Measurements from ENCODE around the gene CDPF1.
"Not testable (repeated sequence)": the region's sequence is repeated elsewhere in the genome, so short reads cannot be mapped to it uniquely, and the experiment has no call there.

Gene CDPF1

DNA sequence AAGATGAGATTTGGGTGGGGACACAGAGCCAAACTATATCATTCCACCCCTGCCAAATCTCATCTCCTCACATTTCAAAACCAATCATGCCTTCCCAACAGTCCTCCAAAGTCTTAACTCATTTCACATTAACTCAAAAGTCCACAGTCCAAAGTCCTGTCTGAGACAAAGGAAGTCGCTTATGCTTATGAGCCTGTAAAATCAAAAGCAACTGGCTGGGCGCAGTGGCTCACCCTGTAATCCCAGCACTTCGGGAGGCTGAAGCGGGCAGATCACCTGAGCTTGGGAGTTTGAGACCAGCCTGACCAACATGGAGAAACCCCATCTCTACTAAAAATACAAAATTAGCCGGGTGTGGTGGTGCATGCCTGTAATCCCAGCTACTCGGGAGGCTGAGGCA, 14.4 kb upstream of the CDPF1 start:
- DNase-seq; in situ Hi-C loops (cut with MboI; ENCODE audit: low pct_unique_long_range_greater_than_20kb, low sequenced_read_pairs): not testable (repeated sequence)

DNA sequence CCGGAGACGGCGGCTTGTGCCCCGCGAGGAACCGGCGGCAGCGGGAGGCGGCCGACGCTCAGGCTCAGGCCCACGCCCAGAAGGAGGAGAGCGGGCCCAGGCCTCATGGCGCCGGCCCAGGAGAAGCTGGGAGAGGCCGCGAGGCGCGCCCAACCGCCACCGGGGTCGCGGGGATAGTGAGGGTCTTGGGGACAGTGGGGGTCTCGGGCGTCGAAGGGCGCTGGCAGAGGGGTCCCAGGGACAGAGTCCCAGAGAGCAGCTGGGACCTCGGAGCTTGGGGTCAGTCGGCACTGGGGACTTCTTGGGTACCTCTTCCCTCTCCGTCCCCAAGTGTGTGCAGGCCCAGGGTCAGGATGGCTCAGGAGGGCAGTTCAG, 13.1 kb upstream of the CDPF1 start, which contains the start of gene PKDREJ:
Gene PKDREJ (minus strand): TSS at position 128 of the 375 bp plus-strand sequence. CDS start 21 bp downstream, at position 107.
- DNase-seq: no peak
- in situ Hi-C loops (cut with MboI; ENCODE audit: low pct_unique_long_range_greater_than_20kb, low sequenced_read_pairs): no loop called here

- DNase-seq: no peak
- in situ Hi-C loops (cut with MboI; ENCODE audit: low pct_unique_long_range_greater_than_20kb, low sequenced_read_pairs): no loop called here
Observed at GRCh38 chr22:46262449-46263215, 12.5 kb upstream of the CDPF1 start.

DNA sequence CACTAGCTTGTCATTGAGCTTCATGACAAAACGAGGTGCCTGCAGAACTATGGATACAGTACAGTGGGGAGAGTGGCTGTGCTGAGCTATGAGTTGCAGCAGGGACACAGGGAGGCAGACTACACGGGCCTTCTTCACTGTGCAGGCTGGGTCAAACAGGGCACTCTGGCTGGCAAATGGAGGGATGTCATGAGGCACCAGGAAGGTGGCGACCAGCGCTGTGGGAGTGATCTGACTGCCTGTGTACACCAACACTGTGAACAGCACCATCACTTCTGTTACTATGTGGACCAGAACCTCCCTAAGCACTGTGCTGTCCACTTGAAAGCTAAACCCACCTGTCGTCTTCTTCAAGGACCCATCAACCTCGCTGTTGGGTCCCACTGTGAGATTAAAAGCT, 9.9 kb upstream of the CDPF1 start:
- DNase-seq: no peak
- in situ Hi-C loops (cut with MboI; ENCODE audit: low pct_unique_long_range_greater_than_20kb, low sequenced_read_pairs): no loop called here

- no peak for DNase-seq
- in situ Hi-C loops (cut with MboI; ENCODE audit: low pct_unique_long_range_greater_than_20kb, low sequenced_read_pairs): no loop called here
Observed at GRCh38 chr22:46259374-46259773, 9.3 kb upstream of the CDPF1 start.

GRCh38 chr22:46256358-46256958, 6.4 kb upstream of the CDPF1 start:
- in situ Hi-C loops (cut with MboI; ENCODE audit: low pct_unique_long_range_greater_than_20kb, low sequenced_read_pairs): no loop called here
- no peak for DNase-seq

DNA sequence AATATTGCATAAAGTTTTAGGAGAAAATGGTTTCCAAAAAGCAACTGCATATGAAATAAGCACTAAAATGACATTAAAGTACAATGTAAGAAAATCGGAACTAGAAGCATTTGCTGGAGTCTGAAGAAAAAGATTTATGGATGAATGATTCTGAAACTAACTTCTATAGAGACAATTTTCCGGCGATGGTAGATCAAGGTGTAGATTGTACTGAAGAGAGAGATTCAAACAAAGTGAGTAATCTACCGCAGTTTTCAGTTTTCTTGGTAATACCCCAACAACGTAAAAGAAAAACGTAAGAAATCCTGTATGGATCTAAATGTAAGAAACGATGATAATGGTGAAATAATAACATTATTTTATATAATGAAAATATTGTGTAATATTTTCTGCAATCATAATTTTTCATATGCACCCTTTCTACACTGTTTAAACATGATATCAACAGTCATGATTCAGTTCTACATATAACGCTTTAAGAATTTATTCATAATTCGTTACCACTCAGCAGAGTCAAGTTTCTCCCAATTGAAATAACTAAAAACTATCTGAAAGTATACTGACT, 1.8 kb upstream of the CDPF1 start:
- no peak for DNase-seq
- in situ Hi-C loops (cut with MboI; ENCODE audit: low pct_unique_long_range_greater_than_20kb, low sequenced_read_pairs): no loop called here

- in situ Hi-C loops (cut with MboI; ENCODE audit: low pct_unique_long_range_greater_than_20kb, low sequenced_read_pairs): no loop called here
Observed at GRCh38 chr22:46251266-46251665, 1.2 kb upstream of the CDPF1 start.

GRCh38 chr22:46250783-46251125, 661 bp upstream of the CDPF1 start:
- in situ Hi-C loops (cut with MboI; ENCODE audit: low pct_unique_long_range_greater_than_20kb, low sequenced_read_pairs): no loop called here
- no peak for DNase-seq

More at GRCh38 chr22:46251266-46251665, 1.2 kb upstream of the CDPF1 start:
- no peak for DNase-seq

DNA sequence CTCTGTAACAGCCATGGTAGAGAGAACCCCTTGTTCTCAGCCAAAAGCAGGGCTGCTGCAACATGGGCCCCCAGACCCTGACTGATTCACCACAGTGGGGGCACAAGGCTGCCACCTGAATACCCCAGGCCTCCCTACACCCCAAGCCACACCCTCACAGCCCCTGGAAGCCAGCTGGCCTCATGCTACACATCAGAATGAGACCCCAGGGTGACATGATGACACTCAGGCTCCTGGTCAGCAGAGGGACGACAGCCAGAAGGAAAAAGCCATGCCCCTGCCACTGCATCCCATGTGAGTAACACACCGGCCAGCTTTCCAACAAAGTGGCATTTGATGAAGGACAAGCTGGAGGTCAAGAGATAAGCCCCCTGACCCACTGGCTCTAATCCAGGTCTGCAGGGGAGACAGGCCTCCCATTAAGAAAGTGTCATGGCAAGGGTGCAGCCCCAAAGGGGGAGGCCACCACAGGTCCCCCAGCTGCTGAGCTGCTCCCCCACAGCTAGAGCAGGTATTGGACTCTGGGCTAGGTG, 2.6 kb downstream of the CDPF1 start:
- DNase-seq: no peak

DNA sequence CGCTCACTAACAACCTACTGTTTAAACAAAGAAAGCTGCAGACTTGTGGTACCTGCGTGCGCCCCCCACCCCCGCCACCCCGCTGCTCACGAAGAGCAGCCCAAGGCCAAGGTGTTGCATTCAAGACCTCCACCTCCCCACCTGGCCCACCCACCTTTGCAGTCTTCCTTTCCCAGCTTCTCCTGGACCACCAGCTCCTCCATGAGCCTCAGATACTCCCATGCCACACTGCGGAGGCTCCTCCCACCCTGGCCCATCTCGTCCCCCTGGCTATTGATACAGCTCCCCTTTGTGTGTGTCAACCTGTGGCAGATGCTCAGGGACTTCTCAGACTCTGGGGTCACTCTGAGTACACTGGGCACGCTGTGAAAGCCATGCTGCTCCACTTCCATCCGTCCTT, 3.9 kb downstream of the CDPF1 start:
- no peak for DNase-seq
- in situ Hi-C loops (cut with MboI; ENCODE audit: low pct_unique_long_range_greater_than_20kb, low sequenced_read_pairs): no loop called here

More for the DNA sequence above, 2.6 kb downstream of the CDPF1 start:
- in situ Hi-C loops (cut with MboI; ENCODE audit: low pct_unique_long_range_greater_than_20kb, low sequenced_read_pairs): no loop called here

DNA sequence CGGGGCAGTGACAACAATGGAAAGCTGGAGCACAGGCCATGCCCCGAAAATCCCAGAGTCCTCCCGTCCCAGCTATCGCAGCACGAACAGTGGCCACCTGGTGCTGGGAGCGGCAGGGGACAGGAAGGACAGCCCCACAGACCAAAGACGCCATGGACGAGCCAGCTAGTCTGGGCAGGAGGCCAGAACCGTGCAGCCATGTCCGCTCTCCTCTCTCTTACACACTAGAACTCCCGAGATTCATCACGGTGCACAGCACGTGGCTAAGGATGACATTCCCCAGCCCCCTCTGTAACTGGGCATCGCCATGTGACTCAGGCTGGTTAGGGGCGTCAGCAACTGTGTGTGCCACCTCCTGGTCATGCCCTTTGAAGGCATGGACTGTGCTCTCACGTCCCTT, 4.6 kb downstream of the CDPF1 start:
- no peak for DNase-seq
- in situ Hi-C loops (cut with MboI; ENCODE audit: low pct_unique_long_range_greater_than_20kb, low sequenced_read_pairs): no loop called here

- no peak for DNase-seq
- in situ Hi-C loops (cut with MboI; ENCODE audit: low pct_unique_long_range_greater_than_20kb, low sequenced_read_pairs): no loop called here
Observed at GRCh38 chr22:46244771-46245170, 5.3 kb downstream of the CDPF1 start.

DNA sequence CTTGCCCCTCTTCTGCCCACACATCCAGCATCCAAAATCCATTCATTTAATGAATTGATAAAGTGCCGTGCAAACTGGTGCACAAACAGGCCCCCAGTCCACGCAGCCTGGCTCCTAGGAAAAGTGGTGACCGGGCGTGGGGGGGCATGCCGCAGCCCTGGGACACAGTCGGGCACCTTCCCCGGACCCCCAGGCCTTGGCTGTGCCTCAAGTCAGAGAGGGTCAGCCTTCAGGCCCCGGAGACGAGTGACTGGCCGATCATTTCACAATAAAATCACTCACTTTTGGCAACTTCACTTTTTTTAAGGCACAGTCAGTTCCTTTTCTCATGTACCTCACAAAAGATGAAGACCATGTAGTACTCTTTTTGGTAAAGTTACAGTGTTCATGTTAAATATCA, 8.0 kb downstream of the CDPF1 start:
- in situ Hi-C loops (cut with MboI; ENCODE audit: low pct_unique_long_range_greater_than_20kb, low sequenced_read_pairs): no loop called here
- DNase-seq: no peak

DNA sequence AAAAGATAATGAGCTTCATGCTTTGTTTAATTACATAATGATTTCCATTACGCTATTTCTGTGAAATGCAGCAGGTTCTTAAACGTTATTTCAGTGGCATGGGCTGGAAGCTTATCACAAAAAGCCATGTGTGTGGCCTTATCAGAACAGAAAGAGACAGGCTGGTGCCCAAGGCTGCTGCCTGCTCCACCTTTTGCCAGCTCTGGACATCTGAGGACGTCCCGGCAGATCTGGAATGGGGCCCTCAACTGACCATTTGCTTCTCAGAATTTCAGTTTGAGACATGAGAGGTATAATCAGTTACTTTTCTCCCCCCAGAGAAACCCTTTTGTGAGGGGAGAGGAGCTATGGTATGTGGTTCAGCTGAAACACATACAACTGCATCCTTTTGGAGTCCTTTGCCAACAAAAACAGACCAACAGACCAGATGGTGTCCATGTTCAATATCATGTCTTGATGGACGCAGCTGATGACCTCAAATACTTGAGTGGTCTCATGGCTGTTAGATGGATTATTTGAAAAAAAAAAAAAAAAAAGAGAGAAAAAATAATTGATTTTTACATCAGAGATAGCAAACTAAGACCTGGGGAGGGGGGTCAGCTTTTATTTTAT, 8.6 kb downstream of the CDPF1 start:
- in situ Hi-C loops (cut with MboI; ENCODE audit: low pct_unique_long_range_greater_than_20kb, low sequenced_read_pairs): no loop called here

GRCh38 chr22:46240907-46241306, 9.2 kb downstream of the CDPF1 start:
- in situ Hi-C loops (cut with MboI; ENCODE audit: low pct_unique_long_range_greater_than_20kb, low sequenced_read_pairs): no loop called here
- no peak for DNase-seq

More for the DNA sequence above, 8.6 kb downstream of the CDPF1 start:
- DNase-seq: no peak

DNA sequence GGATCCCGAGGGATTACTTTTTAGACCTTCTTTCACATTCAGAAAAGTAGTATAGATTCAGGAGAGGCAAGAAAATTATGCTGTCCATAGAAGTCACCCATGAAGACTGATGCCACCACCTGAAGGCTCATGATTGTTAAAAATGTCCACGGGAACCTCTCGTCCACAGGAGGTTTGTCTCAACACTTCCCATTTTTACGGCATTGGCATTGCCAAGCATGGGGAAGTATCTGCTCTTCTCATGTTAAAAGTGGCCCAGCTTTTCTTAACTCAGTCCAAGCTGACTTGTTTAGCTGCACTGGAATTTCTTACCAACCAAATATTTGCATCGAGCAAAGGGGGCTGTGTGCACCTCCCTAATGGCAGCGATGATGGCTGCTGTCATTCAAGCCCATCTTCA, 9.6 kb downstream of the CDPF1 start:
- no peak for DNase-seq
- in situ Hi-C loops (cut with MboI; ENCODE audit: low pct_unique_long_range_greater_than_20kb, low sequenced_read_pairs): no loop called here

- in situ Hi-C loops (cut with MboI; ENCODE audit: low pct_unique_long_range_greater_than_20kb, low sequenced_read_pairs): no loop called here
- DNase-seq: no peak
Observed at GRCh38 chr22:46240073-46240472, 10.0 kb downstream of the CDPF1 start.

DNA sequence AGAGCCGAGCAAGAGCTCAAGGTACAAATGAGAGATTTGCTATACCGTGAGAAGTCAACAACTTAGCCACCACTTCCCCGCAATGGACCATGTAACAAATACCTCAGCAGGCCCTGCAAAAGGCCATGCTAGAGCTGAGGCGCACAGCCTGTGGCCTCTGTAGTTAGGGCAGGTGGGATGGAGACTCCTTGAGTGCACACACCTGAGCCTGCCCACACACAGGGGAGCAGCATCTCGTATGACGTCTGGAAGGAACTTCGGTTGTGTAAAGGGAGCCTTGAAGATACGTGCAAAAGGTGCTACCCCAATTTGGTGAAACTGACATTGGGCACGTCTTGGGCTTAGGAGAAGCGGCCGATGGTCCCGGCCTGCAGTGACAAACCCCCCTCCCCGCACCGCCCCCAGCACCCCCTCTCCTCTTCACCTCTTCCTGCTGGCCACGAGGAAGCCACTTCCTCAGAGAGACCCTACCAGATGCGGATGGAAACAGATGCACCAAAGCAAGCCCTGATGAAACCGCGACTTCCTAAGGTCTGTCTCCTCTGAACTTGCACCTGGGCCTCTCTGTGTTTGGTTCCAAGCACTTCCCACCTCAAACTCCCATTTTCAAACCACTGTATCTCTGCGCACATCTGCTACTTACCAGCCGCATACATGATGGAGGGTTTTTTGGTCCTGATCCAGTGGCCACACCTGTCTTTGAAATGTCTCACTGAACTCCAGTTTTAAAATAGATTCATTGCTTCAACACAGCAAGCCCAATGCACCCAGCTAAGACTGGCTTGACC, 10.6 kb downstream of the CDPF1 start:
- DNase-seq: no peak
- in situ Hi-C loops (cut with MboI; ENCODE audit: low pct_unique_long_range_greater_than_20kb, low sequenced_read_pairs): no loop called here
